ENCODE data around the gene SUSD4. TPM values are rescaled to one million over a fixed set of nuclear protein-coding genes. Genes with fewer than 3 reads are reported as not detected.

Gene SUSD4
- total RNA-seq, 1 experiment from 2014 or later: 3.5 TPM

DNA sequence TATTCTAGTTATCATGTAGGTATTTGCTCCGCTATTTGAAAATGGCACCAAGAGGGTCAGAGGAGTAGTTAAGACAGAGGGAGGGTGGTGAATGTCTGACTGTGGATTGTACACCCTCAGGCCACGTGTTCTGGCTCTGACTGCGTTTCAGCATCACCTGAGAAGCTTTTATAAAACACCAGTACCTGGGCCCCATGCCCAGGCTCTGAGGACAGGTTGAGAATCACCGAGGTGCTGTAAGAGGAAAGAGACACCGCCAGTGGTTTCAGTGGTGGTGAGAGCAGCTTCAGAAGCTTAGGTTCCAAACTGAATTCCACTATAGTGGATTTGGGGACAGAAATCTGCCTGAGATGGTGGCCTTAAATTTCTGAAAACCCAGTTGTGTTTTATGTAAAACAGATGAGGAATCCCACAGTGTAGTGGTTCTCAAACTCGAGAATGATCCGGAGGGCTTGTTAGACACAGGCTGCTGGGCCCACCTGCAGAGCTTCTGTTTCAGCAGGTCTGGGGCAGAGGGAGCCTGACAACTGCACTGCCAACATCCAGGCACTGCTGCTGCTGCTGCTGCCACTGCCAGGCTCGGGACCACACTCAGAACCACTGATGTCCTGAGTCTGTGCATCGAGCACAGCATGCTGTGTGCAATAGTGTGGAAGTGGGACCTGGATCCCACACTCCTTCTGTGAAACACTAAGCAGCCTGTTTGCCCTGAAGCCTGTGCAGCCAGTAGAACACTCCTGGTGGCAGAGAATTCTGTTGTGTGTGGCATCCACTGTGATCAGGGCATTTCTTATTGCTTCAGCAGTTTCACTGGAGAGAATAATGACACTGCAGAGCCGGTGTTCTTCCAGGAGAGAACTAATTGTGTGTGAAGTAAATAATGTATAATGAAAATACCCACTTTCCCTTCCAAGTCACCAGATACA, 98.7 kb downstream of the SUSD4 start:
- Histone ChIP-seq H3K79me1 (ENCODE audit: insufficient read depth, low read depth, low read length, poor library complexity, severe bottlenecking) (no peaks in the 10 kb centered on the region), H3K27me3 (ENCODE audit: insufficient read depth, low read length) (no peaks in the 10 kb centered on the region), H2BK120ac (ENCODE audit: low read depth, low read length, poor library complexity, severe bottlenecking) (peak overlapping the region; percentile 10), H2BK20ac (ENCODE audit: low read depth, low read length, poor library complexity, severe bottlenecking) (no peak overlapping the region), H2AFZ (ENCODE audit: low read length) (no peak overlapping the region), H2BK5ac (ENCODE audit: insufficient read length, low read length) (no peak overlapping the region), H3K18ac (ENCODE audit: insufficient read length, low read depth, low read length) (no peak overlapping the region), H3K79me2 (ENCODE audit: insufficient read depth, low read length) (no peaks in the 10 kb centered on the region), H3K14ac (ENCODE audit: insufficient read depth, low read length) (no peak overlapping the region), H2BK15ac (ENCODE audit: low read depth, low read length) (no peak overlapping the region), H3K9ac (ENCODE audit: extremely low read depth, insufficient read length, low read length) (no peak overlapping the region), H3K56ac (ENCODE audit: insufficient read length, low read depth, low read length) (no peak overlapping the region), H3K4ac (ENCODE audit: low read depth, low read length) (no peak overlapping the region), H4K91ac (ENCODE audit: insufficient read length, low read depth, low read length) (no peak overlapping the region), H2BK12ac (ENCODE audit: insufficient read length, low read depth, low read length) (no peak overlapping the region), H3K4me1 (ENCODE audit: insufficient read depth, low read length) (no peaks in the 10 kb centered on the region), H3K4me2 (ENCODE audit: insufficient read depth, insufficient read length, low read length) (no peak overlapping the region), H4K8ac (replicated peaks; ENCODE audit: insufficient read length, low read depth, low read length) (no peak overlapping the region), H4K5ac (ENCODE audit: insufficient read length, low read depth, low read length) (no peak overlapping the region), H3K9me3 (ENCODE audit: control insufficient read depth, low read depth, low read length) (no peaks in the 10 kb centered on the region), H3K23me2 (ENCODE audit: insufficient read length, low read depth, low read length, poor library complexity, severe bottlenecking) (no peaks in the 10 kb centered on the region), H3T11ph (ENCODE audit: low read length) (no peak overlapping the region), H4K20me1 (ENCODE audit: control insufficient read depth, insufficient read depth, insufficient read length) (no peaks in the 10 kb centered on the region), H3K27ac (ENCODE audit: insufficient read length, low read depth, low read length) (no peak overlapping the region), H2AK5ac (ENCODE audit: insufficient read length, low read length) (no peak overlapping the region), H3K23ac (ENCODE audit: insufficient read length, low read depth, low read length) (no peak overlapping the region)
- Mint-ChIP-seq H3K36me3 (ENCODE audit: insufficient read depth in 1 of 3, low read depth in 3 of 3) (no peaks in the 10 kb centered on the region), H3K27me3 (ENCODE audit: low read depth) (peaks cover 6% of the 10 kb centered on the region; the same call in 1 of the 2 replicates), H3K4me3 (no peak overlapping the region), H3K9me3 (no peaks in the 10 kb centered on the region), H3K4me1 (peaks cover 3 to 8% of the 10 kb centered on the region in 2 experiments), H3K27ac (no peak overlapping the region)
- DNase-seq: no peak
- no CpG with 5 or more reads among the region's 10 CpGs for WGBS (ENCODE audit: extremely low coverage, insufficient read length, low lambda C conversion rate)
- TF ChIP-seq, protein P1, sequence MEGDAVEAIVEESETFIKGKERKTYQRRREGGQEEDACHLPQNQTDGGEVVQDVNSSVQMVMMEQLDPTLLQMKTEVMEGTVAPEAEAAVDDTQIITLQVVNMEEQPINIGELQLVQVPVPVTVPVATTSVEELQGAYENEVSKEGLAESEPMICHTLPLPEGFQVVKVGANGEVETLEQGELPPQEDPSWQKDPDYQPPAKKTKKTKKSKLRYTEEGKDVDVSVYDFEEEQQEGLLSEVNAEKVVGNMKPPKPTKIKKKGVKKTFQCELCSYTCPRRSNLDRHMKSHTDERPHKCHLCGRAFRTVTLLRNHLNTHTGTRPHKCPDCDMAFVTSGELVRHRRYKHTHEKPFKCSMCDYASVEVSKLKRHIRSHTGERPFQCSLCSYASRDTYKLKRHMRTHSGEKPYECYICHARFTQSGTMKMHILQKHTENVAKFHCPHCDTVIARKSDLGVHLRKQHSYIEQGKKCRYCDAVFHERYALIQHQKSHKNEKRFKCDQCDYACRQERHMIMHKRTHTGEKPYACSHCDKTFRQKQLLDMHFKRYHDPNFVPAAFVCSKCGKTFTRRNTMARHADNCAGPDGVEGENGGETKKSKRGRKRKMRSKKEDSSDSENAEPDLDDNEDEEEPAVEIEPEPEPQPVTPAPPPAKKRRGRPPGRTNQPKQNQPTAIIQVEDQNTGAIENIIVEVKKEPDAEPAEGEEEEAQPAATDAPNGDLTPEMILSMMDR (conservative IDR thresholded peaks at IDR 0.05): no peak
